Stimulated activated CD8-positive, alpha-beta memory T cell treated with anti-CD3 and anti-CD28 coated beads, Interleukin-4, amount 100 ng/mL, for 4 hours (primary cell): ENCODE data around the gene POC5.
"Not testable (repeated sequence)": the region's sequence is repeated elsewhere in the genome, so short reads cannot be mapped to it uniquely, and the experiment has no call there.

Experiments used
- DNase-seq, 2 donors: peaks; one replicate each; pipeline ENCODE4 v3.0.0-alpha.2; 2020; ENCODE audit warnings: low read depth in 2 of 2, low spot score in 1 of 2

POC5 gene

DNA sequence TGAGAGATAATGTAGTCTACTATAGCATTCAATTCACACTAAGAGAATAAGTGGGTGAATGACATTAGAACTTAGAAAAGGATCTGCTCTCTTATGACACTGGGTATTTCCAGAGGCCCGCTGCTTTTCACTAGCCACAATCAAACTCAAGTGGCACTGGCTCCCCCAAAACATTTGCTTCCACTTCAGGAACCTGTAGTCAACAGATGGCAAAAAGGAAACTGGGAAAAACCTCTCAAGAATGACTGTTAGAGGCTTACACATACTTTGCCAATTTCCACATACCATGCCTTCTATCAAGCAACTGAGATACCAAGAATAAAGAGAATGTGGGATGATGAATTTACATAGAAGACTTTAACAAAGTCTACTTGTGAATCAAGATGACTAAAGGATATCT, 11.2 kb downstream of the POC5 start:
- no peak for DNase-seq

- DNase-seq, result no peak
These were observed 15.4 kb downstream of the POC5 start for GRCh38 chr5:75701856-75702255.

GRCh38 chr5:75695472-75696351, 21.5 kb downstream of the POC5 start:
- DNase-seq, result not testable (repeated sequence)

- no peak for DNase-seq
These were observed 22.5 kb downstream of the POC5 start for GRCh38 chr5:75694781-75695180.

DNA sequence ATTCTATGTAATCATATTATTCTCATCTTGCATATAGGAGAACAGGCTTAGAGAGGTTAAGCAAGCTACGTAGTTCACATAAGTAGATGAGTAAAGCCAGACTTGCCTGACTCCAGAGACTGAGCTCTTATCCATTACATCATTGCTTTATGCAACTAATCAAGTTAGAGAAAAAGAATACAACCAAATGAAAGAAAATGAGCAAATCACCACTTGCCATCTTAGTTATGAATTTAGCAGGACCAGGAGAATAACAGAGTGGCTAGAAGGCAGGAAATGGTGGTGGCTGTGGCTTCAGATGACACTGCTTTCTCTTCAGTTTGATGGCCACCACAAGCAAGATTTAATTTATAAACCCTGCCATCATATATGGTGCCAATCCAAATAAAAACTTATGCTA, 26.6 kb downstream of the POC5 start:
- DNase-seq, result no peak

DNA sequence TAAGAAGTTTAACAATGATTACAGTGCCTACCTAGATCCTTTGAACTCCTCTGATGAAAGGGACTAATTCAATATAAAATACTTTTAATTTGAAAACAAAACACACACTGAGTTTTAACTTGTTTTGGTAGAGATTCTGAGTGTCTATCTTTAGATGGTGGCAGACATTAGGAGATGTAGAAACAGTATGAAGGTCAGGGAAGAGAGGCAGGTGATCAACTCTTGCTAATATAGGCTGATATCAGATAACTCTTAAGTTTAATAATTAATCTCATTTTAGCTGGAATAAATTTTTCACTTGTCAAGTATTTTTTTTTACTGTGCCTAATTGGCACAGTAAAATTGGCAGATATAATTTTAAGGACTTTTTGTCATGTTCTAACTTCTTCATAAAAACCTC, 30.8 kb downstream of the POC5 start:
- DNase-seq, result no peak

DNA sequence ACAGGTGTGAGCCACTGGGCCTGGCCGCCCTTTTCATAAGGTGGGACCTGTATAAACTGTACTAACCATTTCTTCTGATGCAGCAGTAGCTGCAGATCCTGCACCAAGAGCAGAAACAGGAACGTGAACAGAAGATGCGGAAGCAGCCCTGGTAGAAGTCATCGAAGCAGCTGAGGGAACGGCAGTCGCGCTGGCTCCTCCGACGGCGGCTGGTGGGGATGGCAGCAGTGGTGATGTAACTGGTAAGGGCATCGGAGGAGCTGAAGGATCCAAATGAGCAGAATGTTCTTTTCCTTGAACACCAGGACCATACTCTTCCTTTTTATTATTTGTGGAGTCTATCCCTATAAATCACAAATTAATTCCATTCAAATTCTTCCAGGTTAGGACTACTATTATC, 32.1 kb downstream of the POC5 start:
- DNase-seq, result no peak

GRCh38 chr5:75681125-75681830, 36.0 kb downstream of the POC5 start:
- DNase-seq, result no peak

DNA sequence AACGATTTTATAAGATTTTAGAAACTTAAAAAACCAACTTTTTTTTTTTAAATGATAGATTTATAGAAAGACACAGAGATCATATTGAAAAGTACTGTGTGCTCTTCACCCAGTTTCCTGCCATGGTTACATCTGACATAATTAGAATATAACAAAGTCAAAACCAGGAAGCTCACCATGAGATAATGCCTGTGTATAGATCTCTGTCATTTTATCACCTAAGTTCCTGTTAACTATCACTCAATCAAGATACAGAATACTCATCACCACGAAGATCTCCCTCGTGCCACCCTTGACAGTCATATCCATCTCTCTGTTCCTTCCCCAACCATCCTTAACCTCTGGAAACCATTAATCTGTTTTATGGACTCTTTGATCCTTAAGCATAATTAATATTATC, 39.1 kb downstream of the POC5 start:
- DNase-seq, result no peak

- DNase-seq, result no peak
These were observed 39.6 kb downstream of the POC5 start for GRCh38 chr5:75677607-75678006.

GRCh38 chr5:75675783-75676182, 41.5 kb downstream of the POC5 start:
- DNase-seq, result no peak

DNA sequence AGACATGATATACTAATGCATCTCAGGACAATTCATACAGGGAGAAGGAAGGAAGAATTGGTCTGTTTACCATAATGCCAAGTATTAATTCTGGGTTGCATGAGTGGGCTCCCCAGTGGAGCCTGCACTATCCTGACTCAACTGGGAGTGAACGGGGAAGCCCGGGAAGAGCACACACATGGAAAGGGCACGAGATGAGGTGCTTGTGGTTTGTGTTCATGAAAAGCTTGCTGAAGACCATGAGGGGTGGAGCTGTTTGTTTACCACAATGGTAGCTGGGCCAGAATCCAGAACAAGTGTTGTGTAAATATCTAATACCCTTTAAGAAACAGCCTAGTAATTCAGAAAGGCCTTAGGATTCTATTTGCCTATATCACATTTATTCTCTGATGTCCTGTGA, 44.6 kb downstream of the POC5 start:
- no peak for DNase-seq

DNA sequence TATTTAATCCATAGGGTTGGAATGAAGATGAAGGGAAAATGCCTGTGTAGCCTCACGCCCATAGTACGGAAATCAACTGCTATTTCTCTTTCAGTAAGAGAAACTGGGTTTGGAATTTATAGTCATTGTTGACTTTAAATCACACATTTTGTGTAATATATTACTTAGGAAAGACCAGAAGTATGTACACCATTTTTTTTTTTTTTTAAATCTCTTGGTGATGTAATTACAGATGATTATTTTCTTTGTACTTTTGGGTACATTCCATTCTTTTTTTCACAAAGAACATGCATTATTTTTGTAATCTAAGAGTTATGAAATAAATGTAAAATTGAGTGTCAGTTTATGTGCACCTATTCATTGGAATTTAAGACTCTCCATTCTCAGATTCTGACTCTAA, 45.7 kb downstream of the POC5 start:
- DNase-seq, result no peak

DNA sequence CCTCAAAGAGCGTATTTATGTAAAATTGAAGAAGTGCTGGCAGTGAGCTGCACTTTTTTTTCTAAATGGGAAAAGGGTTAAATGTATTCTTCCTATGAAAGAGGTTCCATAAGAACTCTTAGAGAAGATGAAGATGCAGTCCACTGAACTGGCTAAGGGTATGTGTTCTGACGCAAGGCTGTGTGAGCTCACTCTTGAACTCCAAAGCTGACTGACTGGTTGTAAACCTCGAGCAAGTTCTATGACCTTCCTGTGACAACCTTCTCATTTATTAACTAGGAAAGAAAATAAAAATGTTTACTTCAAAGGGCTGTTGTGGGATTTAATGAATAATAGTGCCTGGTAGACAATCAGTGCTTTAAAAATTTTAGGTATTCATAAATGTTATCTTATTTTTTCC, 46.7 kb downstream of the POC5 start:
- no peak for DNase-seq

DNA sequence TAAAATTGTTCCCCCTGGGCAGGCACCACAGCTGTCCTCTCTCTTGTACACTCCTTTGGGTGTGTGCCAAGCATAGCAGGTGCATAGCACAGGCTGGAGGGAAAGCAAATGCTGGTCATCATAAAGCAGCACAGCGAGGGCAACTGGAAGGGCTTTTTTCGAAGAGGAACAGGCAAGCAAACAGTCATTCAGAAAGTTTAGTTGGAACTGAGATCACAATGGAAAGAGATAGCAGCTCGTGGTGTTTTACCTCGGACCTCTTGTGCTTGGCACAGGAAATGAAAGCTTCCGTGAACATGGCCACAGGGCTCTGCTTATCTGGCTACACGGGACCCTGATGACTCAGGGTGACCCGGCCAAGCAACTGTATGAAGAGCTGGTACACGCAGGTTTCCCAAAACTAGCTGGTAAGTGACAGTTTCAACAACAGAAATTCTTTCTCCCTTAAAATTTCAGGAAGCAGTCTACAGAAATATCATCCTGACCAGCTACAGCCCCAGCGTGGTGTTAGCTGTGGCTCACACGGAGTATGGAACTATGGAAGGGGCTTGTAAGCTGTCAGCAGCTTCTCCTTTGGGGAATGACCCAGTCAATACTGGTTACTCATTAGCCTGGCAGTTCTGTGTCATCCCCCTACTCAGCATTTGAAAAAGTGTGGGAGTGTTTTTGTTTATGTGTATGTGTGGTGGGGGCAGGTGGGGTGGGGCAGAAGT, 48.1 kb downstream of the POC5 start:
- peak in 1 of 2 donors; percentile 17 for DNase-seq

- no peak for DNase-seq
These were observed 48.8 kb downstream of the POC5 start for GRCh38 chr5:75668445-75668844.

DNA sequence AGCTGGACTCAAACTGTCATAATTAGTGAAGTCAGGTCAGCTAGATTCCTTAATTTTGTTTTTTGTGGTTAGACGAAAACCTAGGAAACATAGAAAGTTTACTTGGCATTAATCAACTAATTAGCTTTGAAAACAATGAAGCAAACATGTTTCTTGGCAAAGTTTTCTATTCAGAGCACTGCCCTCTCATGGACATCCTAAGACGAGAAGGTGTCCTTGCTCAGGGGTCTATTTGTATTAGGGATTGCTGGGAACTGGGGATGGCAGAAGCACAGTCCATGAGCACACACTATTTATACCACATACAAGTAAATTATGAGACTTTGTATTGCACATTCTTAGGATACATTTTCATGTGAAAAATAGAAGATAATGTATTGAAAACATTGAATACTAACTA, 49.7 kb downstream of the POC5 start:
- DNase-seq, result no peak

GRCh38 chr5:75666801-75667200, 50.4 kb downstream of the POC5 start:
- no peak for DNase-seq

- DNase-seq, result no peak
These were observed 52.3 kb downstream of the POC5 start for GRCh38 chr5:75664979-75665378.

- DNase-seq, result no peak
These were observed 53.5 kb downstream of the POC5 start for GRCh38 chr5:75663579-75664284.

GRCh38 chr5:75662061-75662460, 55.2 kb downstream of the POC5 start:
- DNase-seq, result no peak
